ENCODE data around the gene CKS1B. TPM values are rescaled to one million over a fixed set of nuclear protein-coding genes. Genes with fewer than 3 reads are reported as not detected.

CKS1B gene
- total RNA-seq, 3 donors from 2014 or later: 26.8 to 52.4 (median 29.3) TPM

GRCh38 chr1:155015527-155016230 is 41.2 kb downstream of the CKS1B start:
- Histone ChIP-seq H3K4me3 (no peak overlapping the region), H3K9me3 (no peaks in the 10 kb centered on the region), H3K36me3 (ENCODE audit: low read depth) (no peaks in the 10 kb centered on the region), H3K4me1 (ENCODE audit: low read depth) (peaks cover 50% of the 10 kb centered on the region)
- no peak for TF ChIP-seq CTCF (IDR thresholded peaks at IDR 0.05)
- DNase-seq: peak in 2 of 3 donors; percentile 57 to 60
- intact Hi-C loops (cut with DNase I, micrococcal nuclease): loop anchor here in 1 of 2 donors (10.0 kb wide), 1 partner anchor 51 kb away; the partner anchor contains the start of gene PYGO2
- no peak for ATAC-seq

GRCh38 chr1:155016231-155016831 is 41.9 kb downstream of the CKS1B start:
- ATAC-seq (no peak), DNase-seq (peak; percentile 40 to 79 (median 57))
- H3K4me1 ChIP-seq (ENCODE audit: low read depth): peaks cover 43% of the 10 kb centered on the region
- intact Hi-C loops (cut with DNase I, micrococcal nuclease): loop anchor here in 1 of 2 donors (10.0 kb wide), 1 partner anchor 52 kb away; the partner anchor contains the start of gene PYGO2
- H3K4me3 ChIP-seq: no peak overlapping the region
- no peak for TF ChIP-seq CTCF (IDR thresholded peaks at IDR 0.05)
- H3K9me3 ChIP-seq: no peaks in the 10 kb centered on the region
- no peaks in the 10 kb centered on the region for H3K36me3 ChIP-seq (ENCODE audit: low read depth)

GRCh38 chr1:155017041-155017945 is 42.8 kb downstream of the CKS1B start:
- Histone ChIP-seq H3K9me3 (no peaks in the 10 kb centered on the region), H3K36me3 (ENCODE audit: low read depth) (no peaks in the 10 kb centered on the region), H3K4me1 (ENCODE audit: low read depth) (peaks cover 33% of the 10 kb centered on the region), H3K4me3 (no peak overlapping the region)
- DNase-seq: peak; percentile 93 to 98 (median 96)
- intact Hi-C loops (cut with DNase I, micrococcal nuclease): loop anchor here in 1 of 2 donors (10.0 kb wide), 1 partner anchor 52 kb away; the partner anchor contains the start of gene PYGO2
- TF ChIP-seq CTCF (IDR thresholded peaks at IDR 0.05): peak; percentile 88
- ATAC-seq: peak; percentile 91

- Histone ChIP-seq H3K9me3 (no peaks in the 10 kb centered on the region), H3K36me3 (ENCODE audit: low read depth) (no peaks in the 10 kb centered on the region), H3K4me3 (no peak overlapping the region), H3K4me1 (ENCODE audit: low read depth) (peaks cover 29% of the 10 kb centered on the region)
- no peak for ATAC-seq
- no peak for TF ChIP-seq CTCF (IDR thresholded peaks at IDR 0.05)
- intact Hi-C loops (cut with DNase I, micrococcal nuclease): loop anchor here in 1 of 2 donors (10.0 kb wide), 1 partner anchor 53 kb away; the partner anchor contains the start of gene PYGO2
- DNase-seq: no peak
These were observed 43.5 kb downstream of the CKS1B start for GRCh38 chr1:155017946-155018316.

- DNase-seq (peak in 1 of 3 donors; percentile 24), ATAC-seq (no peak)
- intact Hi-C loops (cut with DNase I, micrococcal nuclease): loop anchor here in 1 of 2 donors (10.0 kb wide), 1 partner anchor 54 kb away; the partner anchor contains the start of gene PYGO2
- no peak overlapping the region for H3K4me3 ChIP-seq
- H3K36me3 ChIP-seq (ENCODE audit: low read depth): no peaks in the 10 kb centered on the region
- no peak for TF ChIP-seq CTCF (IDR thresholded peaks at IDR 0.05)
- no peaks in the 10 kb centered on the region for H3K9me3 ChIP-seq
- peaks cover 24% of the 10 kb centered on the region for H3K4me1 ChIP-seq (ENCODE audit: low read depth)
These were observed 44.3 kb downstream of the CKS1B start for GRCh38 chr1:155018617-155019348.
